HK-2 (cell line): Measurements from ENCODE around the gene TFAP2E.

ENCODE experiments used
- DNase-seq: peaks from one replicate; pipeline ENCODE4 v3.0.0-alpha.2; 2018; ENCODE audit not compliant: unreplicated experiment

The TFAP2E gene

DNA sequence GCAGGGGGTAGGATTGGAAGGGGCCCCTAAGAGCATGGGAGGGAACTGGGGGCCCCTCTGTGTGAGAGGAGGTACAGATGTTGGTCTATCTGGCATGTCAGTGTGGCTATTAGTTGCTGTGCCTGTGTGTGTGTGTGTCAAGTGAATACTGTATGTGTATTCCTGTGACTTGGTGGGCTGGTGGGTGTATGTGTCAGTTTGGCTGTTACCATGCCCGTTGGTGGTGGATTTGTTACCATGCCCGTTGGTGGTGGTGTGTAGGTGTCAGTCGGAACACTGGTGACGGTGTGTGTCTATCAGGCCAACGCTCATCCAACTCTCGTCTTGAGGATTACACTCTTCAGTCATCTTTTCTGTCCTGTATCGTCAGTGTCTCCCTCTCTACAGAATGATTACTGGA is 22.6 kb downstream of the TFAP2E start:
- no peak for DNase-seq

DNA sequence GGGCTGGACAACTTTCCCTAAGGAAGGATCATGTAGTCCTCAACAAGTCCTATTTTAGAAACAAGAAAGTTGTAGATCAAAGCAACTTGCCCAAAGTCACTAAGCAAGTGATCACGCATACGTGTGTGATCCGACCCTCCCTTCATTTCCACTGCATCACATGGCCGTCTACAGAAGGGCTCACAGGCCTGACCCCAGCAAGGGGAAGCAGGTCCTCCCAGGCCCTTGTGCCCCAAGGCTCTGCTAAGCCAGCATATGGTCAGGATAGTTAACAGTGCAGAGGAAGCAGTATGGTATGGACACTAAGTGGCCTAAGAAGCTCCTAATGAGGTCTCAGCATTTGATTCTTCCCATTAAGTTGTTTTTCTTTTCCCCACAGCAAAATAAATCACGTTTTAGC is 24.8 kb downstream of the TFAP2E start:
- DNase-seq = no peak

DNA sequence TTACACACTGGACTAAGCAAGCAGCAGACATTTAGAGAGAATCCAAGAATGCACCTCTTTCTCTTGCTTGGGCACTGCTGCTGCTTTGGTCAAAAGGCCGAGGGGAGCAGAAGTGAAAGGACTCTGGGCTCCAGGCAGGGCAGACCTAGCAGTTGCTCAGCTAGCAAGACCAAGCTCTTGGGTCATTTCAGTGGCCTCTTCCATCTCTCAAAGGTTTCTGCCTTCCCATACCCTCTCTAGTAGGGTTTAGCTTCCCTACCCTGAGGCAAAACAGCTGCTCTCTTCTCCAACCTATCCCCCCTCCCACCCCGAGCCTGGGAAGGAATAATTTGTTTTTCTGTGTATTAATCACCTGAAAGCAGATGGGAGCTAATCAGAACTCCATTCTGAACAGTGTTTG is 25.8 kb downstream of the TFAP2E start:
- DNase-seq = no peak

DNA sequence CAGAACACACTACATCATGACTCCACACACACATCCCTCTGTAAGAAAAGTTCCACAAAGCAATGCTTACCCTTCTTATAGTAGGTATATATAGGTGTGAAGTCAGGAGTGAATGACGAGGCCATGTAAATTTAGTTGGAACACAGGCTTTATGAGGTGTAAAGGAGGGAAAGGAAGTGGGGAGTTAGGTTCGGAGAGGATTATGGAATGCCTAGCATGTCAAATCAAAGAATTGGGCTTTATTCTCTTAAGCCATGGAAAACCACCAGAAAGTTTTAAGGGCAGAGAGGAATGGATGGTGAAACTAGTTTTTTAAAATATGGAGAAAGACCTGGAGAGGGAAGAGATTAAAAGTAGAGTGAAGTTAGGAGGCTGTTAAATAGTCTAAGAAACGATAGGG is 26.3 kb downstream of the TFAP2E start:
- no peak for DNase-seq

DNA sequence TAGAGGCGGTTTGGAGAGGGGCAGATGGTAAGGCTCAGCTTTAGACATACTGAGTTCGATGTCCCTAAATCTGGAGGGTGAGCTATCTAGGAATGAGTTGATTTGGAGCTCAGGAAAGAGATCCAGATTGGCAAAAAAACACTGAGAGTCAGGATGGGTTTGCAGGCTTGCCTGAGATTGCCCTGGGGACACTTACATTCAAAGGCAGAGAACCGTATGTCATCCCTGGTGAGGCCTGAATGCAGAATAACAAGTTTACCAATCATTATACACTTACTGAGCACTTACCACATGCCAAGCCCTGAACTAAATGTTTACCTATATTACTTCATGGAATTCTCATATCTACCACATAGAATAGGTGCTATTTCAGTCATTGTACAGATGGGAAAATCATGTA is 27.5 kb downstream of the TFAP2E start:
- no peak for DNase-seq

DNA sequence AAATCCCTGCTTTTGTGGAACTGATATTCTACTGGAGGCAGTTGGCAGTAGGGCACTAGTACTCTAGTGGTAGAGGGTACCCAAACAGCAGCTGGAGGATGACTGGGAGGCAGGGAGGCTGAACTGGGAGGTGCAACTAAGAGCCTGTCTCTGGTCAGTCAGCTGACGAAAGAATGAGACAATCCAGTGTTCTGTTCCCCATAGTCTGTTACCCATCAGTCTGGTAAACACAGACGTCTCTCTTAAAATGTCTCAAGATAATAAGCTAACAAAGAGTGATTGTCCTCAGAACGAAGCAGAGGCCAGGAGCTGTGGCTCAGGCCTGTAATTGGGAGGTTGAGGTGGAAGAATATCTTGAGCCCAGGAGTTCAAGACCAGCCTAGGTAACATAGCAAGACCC is 30.4 kb downstream of the TFAP2E start:
- DNase-seq = no peak

DNA sequence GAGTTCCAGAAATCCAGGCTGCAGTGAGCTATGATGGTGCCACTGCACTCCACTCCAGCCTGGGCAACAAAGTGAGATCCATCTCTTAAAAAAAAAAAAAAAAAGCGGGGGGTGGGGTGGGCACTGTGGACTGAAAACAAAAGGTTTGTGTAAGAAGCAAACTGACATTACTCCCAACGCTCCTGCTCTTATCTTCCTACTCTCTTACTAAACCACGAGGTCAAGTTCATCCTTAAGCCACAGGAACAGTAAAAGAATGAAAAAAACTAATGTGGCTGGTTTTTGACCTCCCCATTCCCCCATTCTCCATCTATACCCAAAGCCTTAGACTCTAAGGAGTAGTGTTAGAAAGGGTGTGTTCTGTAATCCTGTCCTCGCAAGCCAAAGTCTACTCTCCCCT is 30.8 kb downstream of the TFAP2E start:
- no peak for DNase-seq

DNA sequence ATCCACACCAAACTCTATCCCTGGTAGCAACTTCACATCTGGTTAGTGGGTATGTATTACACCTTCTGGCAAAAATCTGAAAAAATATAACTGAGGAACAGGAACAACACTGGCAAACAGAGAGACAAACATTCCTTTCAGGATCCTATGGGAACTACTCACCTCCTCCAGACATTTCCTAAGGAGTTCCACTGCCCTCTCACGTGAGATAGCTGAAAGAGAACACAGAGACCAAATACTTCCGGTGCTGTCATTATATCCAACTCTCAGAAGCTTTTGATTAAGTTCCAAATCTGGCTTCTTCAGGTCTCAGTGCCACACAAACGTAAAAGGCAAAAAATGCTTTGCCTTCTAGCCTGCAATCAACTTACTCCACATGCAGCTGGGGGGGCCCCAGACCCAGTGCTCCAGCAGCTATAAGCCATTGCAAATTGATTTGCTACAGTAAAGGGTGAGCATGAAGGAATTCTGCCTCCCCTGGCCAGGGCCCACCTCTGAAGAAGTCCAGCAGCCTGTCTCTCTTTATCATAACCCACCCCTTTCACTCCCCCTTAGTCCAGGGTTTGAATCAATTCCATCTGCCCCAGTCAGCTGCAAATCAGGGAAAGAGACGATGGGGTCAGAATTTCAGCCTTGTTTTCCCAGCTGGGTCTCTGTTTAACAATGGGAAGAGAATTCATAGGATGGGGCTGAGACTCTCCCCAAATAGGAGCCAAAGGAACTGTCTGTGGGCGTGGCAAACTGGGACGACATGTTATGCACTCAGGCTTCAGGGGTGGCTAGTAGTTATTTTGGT is 32.2 kb downstream of the TFAP2E start:
- DNase-seq = no peak

DNA sequence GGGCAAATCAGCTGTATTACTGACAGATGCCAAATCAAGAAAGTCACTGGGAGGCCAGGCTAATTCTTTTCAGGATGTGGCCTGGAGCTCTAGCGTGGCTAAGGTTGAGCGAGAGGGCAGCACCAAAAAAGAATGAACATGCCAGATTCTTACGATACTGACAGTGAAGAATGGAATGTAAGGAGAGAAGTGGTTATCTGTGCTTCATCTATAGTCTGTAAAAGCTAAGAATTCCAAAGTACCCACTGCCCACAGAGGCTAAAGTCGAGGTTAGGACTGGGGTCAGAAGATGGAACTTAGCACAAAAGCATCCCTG is 32.7 kb downstream of the TFAP2E start:
- no peak for DNase-seq

DNA sequence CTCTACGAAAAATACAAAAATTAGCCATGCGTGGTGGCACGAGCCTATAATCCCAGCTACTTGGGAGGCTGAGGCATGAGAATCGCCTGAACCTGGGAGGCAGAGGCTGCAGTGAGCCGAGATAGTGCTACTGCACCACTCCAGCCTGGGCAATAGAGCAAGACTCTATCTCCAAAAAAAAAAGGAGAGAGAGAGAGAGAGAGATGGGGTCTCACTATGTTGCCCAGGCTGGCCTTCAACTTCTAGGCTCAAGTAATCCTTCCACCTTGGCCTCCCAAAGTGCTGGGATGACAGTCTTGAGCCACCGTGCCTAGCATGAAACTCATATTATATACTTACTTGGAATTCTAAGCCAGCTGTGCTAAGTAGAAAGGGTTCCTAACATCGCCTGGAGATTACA is 38.5 kb downstream of the TFAP2E start:
- no peak for DNase-seq

DNA sequence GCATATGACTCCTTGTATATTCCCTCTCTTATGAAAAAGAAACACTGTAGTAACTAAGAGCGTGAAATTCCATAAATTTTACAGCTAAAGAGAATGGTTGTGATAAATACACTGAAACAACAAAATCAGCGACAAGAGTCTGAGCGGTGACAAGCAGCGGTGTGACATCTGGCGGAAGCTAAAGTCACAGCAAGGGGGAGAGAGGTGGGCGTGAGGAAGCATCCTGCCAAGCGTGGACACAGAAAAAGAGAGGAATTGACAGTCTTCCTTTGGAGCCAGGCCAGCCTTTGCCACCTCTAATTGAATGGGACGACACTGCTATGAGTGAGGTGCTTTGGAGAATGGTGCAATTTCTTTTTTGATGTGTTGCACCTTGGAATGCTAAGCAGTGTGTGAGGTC is 42.3 kb downstream of the TFAP2E start:
- no peak for DNase-seq

DNA sequence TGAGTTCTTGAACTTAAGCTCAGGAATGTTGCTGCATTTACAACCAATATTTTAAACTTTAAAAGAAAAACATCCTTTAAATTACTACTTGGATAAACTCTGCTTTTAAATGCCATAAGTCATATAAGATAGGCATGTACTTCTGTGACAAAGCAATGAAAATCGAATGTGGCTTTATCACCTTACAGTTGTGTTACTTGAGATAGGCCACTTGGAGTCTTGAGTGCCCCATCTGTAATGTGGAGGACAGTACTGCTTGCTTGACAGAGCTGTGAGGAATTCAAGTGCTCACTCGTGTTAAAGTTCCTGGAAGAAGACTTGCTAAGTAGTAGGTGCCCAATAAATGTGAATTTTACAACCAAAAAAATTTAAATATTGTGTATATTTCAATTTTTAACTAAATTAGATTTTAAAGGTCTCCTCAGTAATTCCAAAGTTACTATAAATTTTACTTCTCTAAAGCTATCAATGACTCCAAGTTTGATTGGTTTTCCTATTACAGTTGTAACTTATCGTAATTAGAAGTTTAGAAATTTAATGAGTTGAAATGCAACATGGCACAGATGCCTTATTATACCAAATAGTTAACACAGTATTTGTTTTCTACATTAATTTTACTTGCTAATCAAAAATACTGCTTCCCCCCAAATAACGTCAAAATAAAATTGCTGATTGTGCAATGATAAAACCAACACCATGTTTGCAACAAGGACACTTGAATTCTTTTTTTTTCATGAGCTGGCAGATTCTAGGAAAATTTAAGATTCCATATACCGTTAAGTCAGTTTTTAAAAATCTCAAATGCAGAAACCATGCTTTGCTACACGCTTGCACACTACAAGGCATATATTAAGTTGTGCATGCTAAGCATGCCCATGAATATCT is 46.4 kb downstream of the TFAP2E start:
- no peak for DNase-seq

DNA sequence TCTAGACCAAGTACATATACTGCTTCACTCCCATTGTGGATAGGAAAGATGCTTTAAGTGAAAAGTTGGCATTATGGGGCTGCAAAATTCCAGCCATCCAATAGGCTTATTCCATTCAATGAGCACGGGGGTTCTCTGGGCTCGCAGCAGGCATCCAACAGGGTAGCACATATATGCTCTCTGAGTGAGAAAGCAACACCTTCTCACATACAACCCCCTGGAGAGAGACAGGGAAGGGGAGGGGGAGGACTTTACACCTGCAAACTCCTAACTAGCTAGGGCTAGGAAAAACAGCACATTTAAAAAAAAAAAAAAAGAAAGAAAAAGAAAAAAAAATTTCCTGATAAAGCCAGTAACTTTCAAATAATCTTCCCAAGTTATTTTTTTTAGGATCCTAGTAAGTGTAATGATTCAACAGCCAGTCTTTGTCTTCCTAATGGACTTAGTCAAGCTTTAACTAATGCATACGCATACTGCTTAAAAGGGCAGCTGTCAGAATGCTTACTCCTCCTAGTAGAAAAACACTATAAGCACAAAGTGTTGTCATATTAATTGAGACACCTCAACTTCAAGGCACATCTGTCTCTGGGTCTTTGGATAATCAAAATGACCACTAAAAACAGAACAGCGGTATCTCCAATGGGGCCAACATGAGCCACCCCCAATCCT is 49.5 kb downstream of the TFAP2E start:
- DNase-seq = no peak

DNA sequence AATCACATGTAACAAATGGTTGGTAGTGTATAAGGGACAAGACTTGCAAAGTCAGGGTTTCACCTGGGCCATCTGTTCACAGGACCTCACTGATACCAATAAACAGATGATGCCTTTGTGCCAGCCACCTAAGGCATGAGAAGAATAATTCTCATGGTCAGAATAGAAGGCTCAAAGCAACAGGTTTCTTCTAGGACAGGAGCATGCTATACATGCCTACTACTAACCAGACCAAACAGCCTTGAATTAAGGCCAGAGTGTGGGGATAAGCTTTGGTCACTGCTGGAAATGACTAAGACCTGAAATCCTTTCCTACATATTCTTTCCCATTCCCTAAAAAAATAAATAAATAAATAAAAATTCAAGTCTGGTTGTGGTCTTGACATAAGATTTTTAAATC is 50.7 kb downstream of the TFAP2E start:
- DNase-seq = no peak

DNA sequence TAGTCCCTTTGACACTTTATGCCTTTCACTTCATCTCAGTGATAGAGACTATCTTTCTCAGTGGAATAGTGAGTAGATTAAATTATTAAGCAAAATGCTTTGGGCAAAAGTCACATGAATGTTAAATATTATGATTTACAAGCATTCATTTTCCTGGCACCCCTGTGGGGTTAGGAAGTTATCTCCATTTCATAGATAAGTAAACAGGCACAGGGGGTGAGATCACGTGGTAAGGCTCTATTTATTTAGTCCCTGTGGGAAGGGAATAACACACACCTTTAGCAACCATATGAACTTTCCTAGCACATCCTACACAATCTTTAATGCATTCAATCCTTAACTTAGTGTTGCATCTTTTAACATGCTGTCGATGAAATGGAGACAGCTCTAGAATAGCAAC is 55.9 kb downstream of the TFAP2E start:
- no peak for DNase-seq

DNA sequence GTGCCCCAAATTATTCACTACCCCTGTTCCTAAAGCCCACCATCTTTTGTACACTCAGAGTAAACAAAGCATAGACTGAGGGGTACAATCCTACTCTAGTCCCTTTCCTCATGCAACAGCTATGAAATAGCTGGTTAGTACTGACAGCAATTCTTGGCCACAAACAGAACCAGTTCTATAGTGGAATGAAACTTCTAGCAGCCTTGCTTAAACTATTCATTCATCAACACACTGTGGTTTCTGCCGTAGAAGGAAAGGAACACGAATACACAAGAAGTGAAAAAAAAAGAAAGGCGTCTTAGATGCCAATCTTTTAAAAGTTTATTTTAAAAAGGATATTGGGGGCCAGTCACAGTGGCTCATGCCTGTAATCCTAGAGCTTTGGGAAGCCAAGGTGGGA is 58.3 kb downstream of the TFAP2E start:
- DNase-seq = no peak

DNA sequence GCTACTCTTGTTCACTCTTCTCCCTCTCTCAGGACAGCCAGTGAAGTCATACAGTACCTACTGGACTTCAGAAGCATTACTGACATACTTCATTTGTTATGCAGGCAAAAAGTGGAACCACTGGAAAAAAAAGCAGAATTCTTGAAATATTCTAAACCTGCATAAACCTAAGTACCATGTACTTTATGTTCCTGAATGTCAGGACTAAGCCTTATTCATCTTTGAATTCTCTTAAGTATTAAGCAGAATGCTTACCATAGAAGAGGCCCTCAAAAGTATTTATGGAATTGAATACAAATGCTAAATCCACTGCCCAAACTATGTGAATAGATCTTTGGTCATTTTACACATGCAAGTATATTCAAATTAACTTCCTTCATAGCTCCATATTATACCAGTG is 60.4 kb downstream of the TFAP2E start:
- DNase-seq = no peak

DNA sequence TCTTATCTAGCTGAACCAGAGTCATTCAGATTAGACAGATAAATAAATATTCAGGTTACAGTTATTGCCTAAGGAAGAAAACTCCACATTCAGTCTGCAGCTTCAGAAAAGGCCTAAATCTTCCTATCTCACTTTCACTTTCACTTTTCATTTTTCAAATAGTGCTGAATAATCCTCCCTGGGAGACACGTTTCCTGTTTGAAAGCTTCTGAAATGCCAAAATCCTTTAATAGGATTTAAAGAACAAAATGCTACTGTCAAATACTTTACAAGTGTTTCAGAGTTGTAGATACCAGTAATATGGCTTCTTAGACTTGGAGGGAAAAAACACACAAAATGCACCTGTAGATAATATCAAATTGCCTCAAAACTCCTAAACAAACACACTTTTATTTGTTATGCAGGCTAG is 64.3 kb downstream of the TFAP2E start:
- no peak for DNase-seq

DNA sequence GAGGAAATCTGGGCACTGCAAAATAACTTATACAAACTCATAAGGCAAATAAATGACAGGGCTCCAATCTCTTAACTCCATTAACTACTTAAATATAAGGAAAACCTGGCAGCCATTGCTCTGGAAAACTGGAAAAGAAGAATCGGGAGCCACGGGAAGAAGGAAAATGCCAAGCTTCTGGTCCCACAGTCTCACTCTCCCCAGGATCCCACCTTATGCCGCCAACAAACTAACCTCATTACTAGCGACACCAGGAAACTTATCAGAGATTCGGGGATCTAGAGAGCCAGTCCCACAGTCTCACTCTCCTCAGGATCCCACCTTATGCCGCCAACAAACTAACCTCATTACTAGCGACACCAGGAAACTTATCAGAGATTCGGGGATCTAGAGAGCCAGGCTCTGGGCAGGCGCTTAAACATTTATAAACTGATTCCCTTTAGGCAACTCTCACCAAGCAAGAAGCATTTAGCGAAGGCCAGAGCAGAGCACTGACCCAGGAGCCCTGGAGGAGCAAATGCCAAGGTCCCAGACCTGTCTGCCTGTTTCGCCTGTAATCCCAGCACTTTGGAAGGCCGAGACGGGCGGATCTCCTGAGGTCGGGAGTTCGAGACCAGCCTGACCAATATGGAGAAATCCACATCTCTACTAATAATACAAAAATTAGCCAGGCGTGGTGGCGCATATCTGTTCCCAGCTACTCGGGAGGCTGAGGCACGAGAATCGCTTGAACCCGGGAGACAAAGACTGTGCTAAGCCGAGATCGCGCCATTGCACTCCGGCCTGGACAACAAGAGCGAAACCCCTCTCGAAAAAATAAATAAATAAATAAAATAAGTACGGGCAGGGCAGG is 67.5 kb downstream of the TFAP2E start:
- peak; percentile 8 for DNase-seq

DNA sequence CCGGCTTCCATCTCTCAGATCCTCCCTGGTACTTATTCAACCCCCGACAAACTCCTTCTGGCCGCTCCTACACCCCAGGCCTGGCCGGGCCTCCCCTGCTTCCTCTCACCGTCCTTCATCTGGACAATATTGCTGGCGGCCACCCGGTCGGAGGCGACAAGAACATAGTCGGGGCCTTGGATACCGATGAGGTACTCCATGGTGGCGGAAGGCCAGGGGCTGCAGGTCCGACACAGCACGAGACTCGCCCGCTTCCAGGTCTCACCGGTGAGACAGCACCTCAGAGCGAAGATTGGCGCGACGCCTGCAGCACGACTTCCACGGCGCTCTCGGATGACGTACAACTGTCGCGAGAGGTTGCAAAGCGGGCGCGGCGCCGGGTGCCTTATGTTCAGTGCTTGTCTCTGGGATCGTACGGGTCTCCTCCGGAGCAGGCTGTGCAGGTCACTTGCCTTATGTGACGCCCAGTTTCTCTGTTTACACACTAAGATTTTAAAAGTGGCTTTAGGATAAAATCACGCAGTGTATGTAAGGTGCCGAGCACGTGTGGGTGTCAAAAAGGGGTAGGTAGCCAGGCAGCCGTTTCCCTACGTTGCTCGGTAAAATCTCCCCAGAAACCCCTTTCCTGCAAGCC is 68.2 kb downstream of the TFAP2E start, which contains the start of gene PSMB2:
TSS of gene PSMB2 (minus strand) at position 294 of the 634 bp plus-strand sequence. CDS start at position 200, 94 bp downstream.
- peak; percentile 97 for DNase-seq

DNA sequence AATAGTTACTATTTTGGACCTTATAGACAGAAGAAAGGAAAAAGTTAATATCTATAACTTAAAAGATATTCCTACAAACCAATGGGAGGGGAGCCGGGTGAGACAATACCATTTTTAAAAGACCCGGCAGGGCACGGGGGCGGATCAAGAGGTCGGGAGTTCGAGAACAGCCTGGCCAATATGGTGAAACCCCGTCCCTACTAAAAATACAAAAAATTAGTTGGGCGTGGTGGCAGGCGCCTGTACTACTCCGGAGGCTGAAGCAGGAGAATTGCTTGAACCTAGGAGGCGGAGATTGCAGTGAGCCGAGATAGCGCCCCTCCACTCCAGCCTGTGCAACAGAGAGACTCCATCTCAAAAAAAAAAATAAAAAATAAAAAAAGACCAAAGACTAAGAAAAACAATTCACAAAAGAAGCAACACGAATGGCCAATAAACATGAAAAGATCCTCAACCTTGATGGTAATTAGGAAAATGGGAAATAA is 69.4 kb downstream of the TFAP2E start:
- DNase-seq = peak; percentile 22
